ENCODE measurements around the gene JAM2.

DNA sequence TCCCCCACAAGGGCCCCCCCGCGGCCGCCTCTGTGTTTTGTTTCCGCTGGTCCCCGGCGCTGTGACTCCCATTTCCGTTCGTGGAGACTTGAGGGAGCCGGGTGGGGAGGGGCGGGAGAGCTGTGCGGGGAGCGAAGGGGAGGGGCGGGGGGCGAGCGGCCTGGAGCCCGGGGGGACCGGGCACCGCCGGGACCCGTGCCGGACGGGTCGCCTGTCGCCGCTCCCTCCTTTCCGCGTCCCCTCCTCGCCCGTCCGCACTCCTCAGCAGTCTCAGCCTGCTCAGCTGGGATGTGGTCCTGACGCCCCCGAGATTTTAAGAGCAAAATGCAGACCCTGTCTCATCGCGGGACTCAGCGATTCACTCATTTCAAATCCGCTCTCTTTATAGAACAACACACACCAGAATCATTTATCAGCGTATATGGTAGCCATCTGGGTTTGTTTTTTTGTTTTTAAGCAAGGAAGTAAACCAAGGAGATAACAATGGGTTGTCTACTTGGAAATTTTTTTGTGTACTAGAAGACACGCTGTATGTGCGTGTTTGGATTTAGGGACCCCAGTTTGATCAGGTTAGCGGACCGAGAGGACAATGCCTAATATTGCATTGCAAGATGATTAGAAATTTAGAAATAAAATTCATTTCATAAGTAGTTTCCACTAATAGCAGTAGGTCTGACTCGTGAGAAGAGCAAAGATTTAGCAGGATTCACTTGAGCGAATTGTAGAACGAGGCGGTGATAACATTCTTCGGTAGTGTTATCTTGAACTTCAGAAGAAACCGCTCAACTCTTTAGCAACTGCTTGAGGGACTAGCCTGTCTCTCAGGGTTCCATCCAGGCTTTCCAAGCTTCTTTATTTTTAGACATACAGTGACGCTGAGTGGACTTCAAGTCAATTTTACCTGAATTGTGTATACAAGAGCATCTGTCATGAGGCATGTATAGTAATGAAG is 96.9 kb downstream of the JAM2 start:
- TF ChIP-seq EZH2phosphoT487 (IDR thresholded peaks at IDR 0.05; ENCODE audit: low read depth) = no peak
- TF ChIP-seq, protein P1, sequence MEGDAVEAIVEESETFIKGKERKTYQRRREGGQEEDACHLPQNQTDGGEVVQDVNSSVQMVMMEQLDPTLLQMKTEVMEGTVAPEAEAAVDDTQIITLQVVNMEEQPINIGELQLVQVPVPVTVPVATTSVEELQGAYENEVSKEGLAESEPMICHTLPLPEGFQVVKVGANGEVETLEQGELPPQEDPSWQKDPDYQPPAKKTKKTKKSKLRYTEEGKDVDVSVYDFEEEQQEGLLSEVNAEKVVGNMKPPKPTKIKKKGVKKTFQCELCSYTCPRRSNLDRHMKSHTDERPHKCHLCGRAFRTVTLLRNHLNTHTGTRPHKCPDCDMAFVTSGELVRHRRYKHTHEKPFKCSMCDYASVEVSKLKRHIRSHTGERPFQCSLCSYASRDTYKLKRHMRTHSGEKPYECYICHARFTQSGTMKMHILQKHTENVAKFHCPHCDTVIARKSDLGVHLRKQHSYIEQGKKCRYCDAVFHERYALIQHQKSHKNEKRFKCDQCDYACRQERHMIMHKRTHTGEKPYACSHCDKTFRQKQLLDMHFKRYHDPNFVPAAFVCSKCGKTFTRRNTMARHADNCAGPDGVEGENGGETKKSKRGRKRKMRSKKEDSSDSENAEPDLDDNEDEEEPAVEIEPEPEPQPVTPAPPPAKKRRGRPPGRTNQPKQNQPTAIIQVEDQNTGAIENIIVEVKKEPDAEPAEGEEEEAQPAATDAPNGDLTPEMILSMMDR (IDR thresholded peaks at IDR 0.05; ENCODE audit: low read depth, low read length) = no peak

Measured in OCI-LY3 (cell line).